Loucy (cell line): ENCODE data around the gene ZNF263.

ENCODE experiments used
- H2AFZ ChIP-seq: fragments of 200-600 bp; sonication (generic); 2 replicates; pipeline ENCODE4 v1.6.0; 2016; ENCODE audit warnings: antibody characterized with exemption, mild to moderate bottlenecking, low read length, moderate library complexity
- H3F3A ChIP-seq: fragments of 200-600 bp; 2 replicates; pipeline ENCODE4 v1.6.0; 2016; ENCODE audit warnings: antibody characterized with exemption, low read depth, mild to moderate bottlenecking
- H3K27me3 ChIP-seq: fragments of 200-600 bp; sonication (generic); 2 replicates; pipeline ENCODE4 v1.6.1; 2014; ENCODE audit warnings: low read length, mild to moderate bottlenecking; ENCODE audit not compliant: insufficient read depth, poor library complexity, severe bottlenecking
- H3K36me3 ChIP-seq: fragments of 200-600 bp; sonication (generic); 2 replicates; pipeline ENCODE4 v1.6.1; 2016; ENCODE audit warnings: low read length; ENCODE audit not compliant: insufficient read depth
- H3K4me1 ChIP-seq: fragments of 200-600 bp; sonication (generic); 2 replicates; pipeline ENCODE4 v1.5.1; 2014; ENCODE audit warnings: low read length, mild to moderate bottlenecking; ENCODE audit not compliant: insufficient read depth, poor library complexity, severe bottlenecking
- H3K4me2 ChIP-seq: fragments of 200-600 bp; sonication (generic); 2 replicates; pipeline ENCODE4 v1.6.0; 2014; ENCODE audit warnings: antibody characterized with exemption, low read length, low read depth, mild to moderate bottlenecking; ENCODE audit not compliant: poor library complexity, severe bottlenecking
- H3K4me3 ChIP-seq: fragments of 200-600 bp; sonication (generic); 2 replicates; pipeline ENCODE4 v1.5.1; 2014; ENCODE audit warnings: low read length, mild to moderate bottlenecking, mixed read lengths; ENCODE audit not compliant: poor library complexity, severe bottlenecking
- H3K79me2 ChIP-seq: fragments of 200-600 bp; sonication (generic); 2 replicates; pipeline ENCODE4 v1.6.1; 2014; ENCODE audit warnings: low read length; ENCODE audit not compliant: insufficient read depth
- H3K9ac ChIP-seq: fragments of 200-600 bp; sonication (generic); 2 replicates; pipeline ENCODE4 v1.6.0; 2014; ENCODE audit warnings: mild to moderate bottlenecking, low read depth, low read length, moderate library complexity; ENCODE audit not compliant: poor library complexity, severe bottlenecking
- H3K9me2 ChIP-seq: fragments of 200-600 bp; sonication (generic); replicated peaks from 2 replicates; pipeline ENCODE4 v1.6.1; 2016; ENCODE audit warnings: low read depth, low read length, mixed read lengths
- H3K9me3 ChIP-seq: fragments of 200-600 bp; sonication (generic); 2 replicates; pipeline ENCODE4 v1.6.1; 2014; ENCODE audit warnings: mild to moderate bottlenecking, antibody characterized with exemption, low read length, low read depth; ENCODE audit not compliant: insufficient read depth
- H4K20me1 ChIP-seq: fragments of 200-600 bp; sonication (generic); 2 replicates; pipeline ENCODE4 v1.6.0; 2014; ENCODE audit warnings: antibody characterized with exemption, low read length, mild to moderate bottlenecking; ENCODE audit not compliant: insufficient read depth, poor library complexity, severe bottlenecking
- CTCF ChIP-seq: fragments of 200-600 bp; sonication (generic); conservative IDR thresholded peaks from 2 replicates; pipeline ENCODE4 v1.5.1; 2014; ENCODE audit warnings: mild to moderate bottlenecking, antibody characterized with exemption, low read length
- EZH2phosphoT487 ChIP-seq: fragments of 200-600 bp; IDR thresholded peaks from 2 replicates; pipeline ENCODE4 v1.6.1; 2018; ENCODE audit warnings: antibody characterized with exemption, mild to moderate bottlenecking, moderate library complexity, borderline replicate concordance

Gene ZNF263

GRCh38 chr16:3285131-3285530 is 1.8 kb downstream of the ZNF263 start:
- peaks cover 14% of the 10 kb centered on the region; the same call in 1 of the 2 replicates for H3K36me3 ChIP-seq
- H3K9me2 ChIP-seq, result no peaks in the 10 kb centered on the region
- H3K9ac ChIP-seq, result peak overlapping the region; percentile 92
- no peaks in the 10 kb centered on the region; the same call in 1 of the 2 replicates for H3K9me3 ChIP-seq
- no peaks in the 10 kb centered on the region for H3K4me1 ChIP-seq
- peak overlapping the region; percentile 89 for H3K4me3 ChIP-seq
- TF ChIP-seq EZH2phosphoT487 (no peak), CTCF (no peak)
- no peak overlapping the region for H2AFZ ChIP-seq
- no peaks in the 10 kb centered on the region for H3F3A ChIP-seq
- peak overlapping the region; percentile 88 for H3K4me2 ChIP-seq
- H3K79me2 ChIP-seq, result peaks cover 60% of the 10 kb centered on the region
- H4K20me1 ChIP-seq, result peaks cover 15% of the 10 kb centered on the region
- H3K27me3 ChIP-seq, result no peaks in the 10 kb centered on the region

- Histone ChIP-seq H4K20me1 (no peaks in the 10 kb centered on the region), H3K79me2 (peaks cover 45% of the 10 kb centered on the region), H3K4me1 (no peaks in the 10 kb centered on the region), H3F3A (no peaks in the 10 kb centered on the region), H3K4me3 (no peak overlapping the region), H3K36me3 (peaks cover 27% of the 10 kb centered on the region; the same call in 1 of the 2 replicates), H3K27me3 (no peaks in the 10 kb centered on the region), H3K9me3 (no peaks in the 10 kb centered on the region; the same call in 1 of the 2 replicates), H3K4me2 (no peak overlapping the region), H3K9me2 (no peaks in the 10 kb centered on the region), H3K9ac (no peak overlapping the region), H2AFZ (no peak overlapping the region)
- TF ChIP-seq EZH2phosphoT487 (no peak), CTCF (no peak)
Measured at GRCh38 chr16:3289998-3290673, 6.8 kb downstream of the ZNF263 start.

- Histone ChIP-seq H3K27me3 (no peaks in the 10 kb centered on the region), H3K9me2 (no peaks in the 10 kb centered on the region), H3K4me2 (no peak overlapping the region), H4K20me1 (no peaks in the 10 kb centered on the region), H3K9me3 (no peaks in the 10 kb centered on the region; the same call in 1 of the 2 replicates), H3K4me1 (no peaks in the 10 kb centered on the region), H2AFZ (no peak overlapping the region), H3K9ac (no peak overlapping the region), H3K4me3 (no peak overlapping the region), H3F3A (no peaks in the 10 kb centered on the region), H3K79me2 (peaks cover 22% of the 10 kb centered on the region; the same call in 1 of the 2 replicates), H3K36me3 (peaks cover 27% of the 10 kb centered on the region; the same call in 1 of the 2 replicates)
- TF ChIP-seq CTCF, result no peak
Measured at GRCh38 chr16:3292604-3293003, 9.3 kb downstream of the ZNF263 start.
